Stomach (tissue), 9 donors: Measurements from ENCODE around the gene NSUN2. TPM values are rescaled to one million over a fixed set of nuclear protein-coding genes. Genes with fewer than 3 reads are reported as not detected.

Experiments
- DNase-seq, 2 donors: peaks; one replicate each; pipeline versions ENCODE4 v3.0.0 to v3.0.0-alpha.2; 2013 to 2019
- H3K27ac ChIP-seq, 5 donors: fragments of 200-600 bp in 4 of 5; sonication (generic) in 4 of 5; one replicate each; pipeline ENCODE4 v1.5.1; 2013 to 2019; ENCODE audit warnings: mild to moderate bottlenecking in 1 of 5, moderate library complexity in 1 of 5
- H3K27me3 ChIP-seq, 3 donors: fragments of 200-600 bp; sonication (generic); one replicate each; pipeline ENCODE4 v1.5.1; 2017 to 2019; ENCODE audit warnings: mixed run types in 1 of 3
- H3K36me3 ChIP-seq, 4 donors: fragments of 200-600 bp; sonication (generic); 1 replicate in 3 of 4; 2 replicates in 1 of 4; pipeline ENCODE4 v1.5.1; 2016 to 2019
- H3K4me1 ChIP-seq, 4 donors: fragments of 200-600 bp; sonication (generic); one replicate each; pipeline ENCODE4 v1.5.1; 2016 to 2019
- H3K4me3 ChIP-seq, 4 donors: fragments of 200-600 bp; sonication (generic) in 3 of 4; one replicate each; pipeline ENCODE4 v1.5.1; 2016 to 2019; ENCODE audit warnings: mild to moderate bottlenecking in 1 of 4
- H3K9me3 ChIP-seq, 4 donors: fragments of 200-600 bp; sonication (generic); one replicate each; pipeline ENCODE4 v1.5.1; 2016 to 2019
- CTCF ChIP-seq, 7 experiments: fragments of 450-650 bp in 4 of 7; fragments of 200-600 bp in 3 of 7; sonication (generic) in 3 of 7; IDR thresholded peaks; one replicate each; pipeline ENCODE4 v1.5.1; 2016 to 2019; ENCODE audit warnings: antibody characterized with exemption in 7 of 7, control low read depth in 2 of 7, mild to moderate bottlenecking in 1 of 7
- EP300 ChIP-seq: sonication (generic); formaldehyde crosslinking; IDR thresholded peaks from one replicate; pipeline ENCODE4 v1.6.1; 2017; ENCODE audit warnings: antibody characterized with exemption
- POLR2A ChIP-seq, 4 donors: fragments of 450-650 bp; IDR thresholded peaks; one replicate each; pipeline ENCODE4 v1.6.1; 2016; ENCODE audit warnings: antibody characterized with exemption in 4 of 4, control low read depth in 2 of 4, mild to moderate bottlenecking in 1 of 4, moderate library complexity in 1 of 4
- POLR2AphosphoS5 ChIP-seq, 3 donors: sonication (generic); formaldehyde crosslinking; IDR thresholded peaks; one replicate each; pipeline ENCODE4 v1.6.1; 2016; ENCODE audit warnings: antibody characterized with exemption in 3 of 3
- WGBS, 5 donors: extraction: QIAGEN DNeasy Blood & Tissue Kit in 3 of 5; methylation state at CpG; one replicate each; pipeline versions ENCODE4 v1.1.5 to v1.1.7; 2013 to 2018; 5-methylcytosine and 5-hydroxymethylcytosine counted together
- intact Hi-C: fragments of 100-400 bp; cut with DNase I; formaldehyde crosslinking; loops from one replicate; pipeline ENCODE4 v1.15.1; 2023; ENCODE audit warnings: low total_unique reads
- polyA plus RNA-seq, 3 donors: library from polyadenylated mRNA; stranded (reverse); fragments of 200-250 nt; gene quantifications; one replicate each; pipeline ENCODE4 v1.2.3, GENCODE V29; 2013
- total RNA-seq, 5 donors: library from RNA; depleted of rRNA; stranded (reverse); fragments of >200 nt; gene quantifications; one replicate each; pipeline versions ENCODE4 v1.1.0 to v1.2.3, GENCODE V29; 2014 to 2016
- donor health status: healthy with polysubstance abuse.
- donor health status: Bipolar disorder and iron deficiency.
- donor health status: healthy.

Gene NSUN2
- total and polyA plus RNA-seq, 8 donors, result 23.1 to 249 (median 40.3) TPM

DNA sequence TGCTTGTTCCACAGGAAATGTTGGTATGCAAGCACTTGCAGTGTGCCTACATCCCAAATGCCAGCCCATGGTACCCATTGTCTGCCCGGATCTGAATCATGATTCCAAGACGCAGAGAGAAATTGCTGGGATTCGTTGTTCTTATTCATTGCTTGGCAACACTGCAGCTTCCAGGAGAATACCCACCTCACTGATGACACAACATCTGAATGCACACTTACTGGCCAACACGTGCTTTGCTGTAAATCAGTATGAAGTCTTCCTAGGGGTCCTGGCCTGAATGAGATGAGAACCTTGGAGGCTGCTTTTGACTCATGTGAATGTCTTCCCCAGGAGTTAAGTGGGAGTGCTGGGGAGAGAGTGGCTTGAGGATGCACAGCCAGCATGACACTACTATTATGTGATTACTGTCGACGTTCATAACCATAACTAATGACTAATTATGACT is 12.0 kb upstream of the NSUN2 start:
- no peak for DNase-seq
- intact Hi-C loops, result no loop called here
- 96 to 99% (median 97%) methylated on average over 6 of the region's 6 CpGs for WGBS, 5 donors
- Histone ChIP-seq H3K36me3 (peaks cover 0 to 15% (median 7%) of the 10 kb centered on the region in 4 donors), H3K4me3 (no peak overlapping the region), H3K9me3 (no peaks in the 10 kb centered on the region), H3K4me1 (no peaks in the 10 kb centered on the region), H3K27me3 (no peaks in the 10 kb centered on the region), H3K27ac (no peak overlapping the region)
- no peak for TF ChIP-seq CTCF (IDR thresholded peaks at IDR 0.05)
- TF ChIP-seq POLR2AphosphoS5 (IDR thresholded peaks at IDR 0.05), result no peak
- no peak for TF ChIP-seq EP300
- no peak for TF ChIP-seq POLR2A (IDR thresholded peaks at IDR 0.05)

GRCh38 chr5:6642655-6643054 is 9.8 kb upstream of the NSUN2 start:
- peaks cover 0 to 15% (median 6%) of the 10 kb centered on the region in 4 donors for H3K36me3 ChIP-seq
- no peak overlapping the region for H3K4me3 ChIP-seq
- H3K27ac ChIP-seq, result no peak overlapping the region
- intact Hi-C loops, result no loop called here
- TF ChIP-seq CTCF (IDR thresholded peaks at IDR 0.05) (no peak), POLR2A (IDR thresholded peaks at IDR 0.05) (no peak), EP300 (no peak), POLR2AphosphoS5 (IDR thresholded peaks at IDR 0.05) (no peak)
- DNase-seq, result no peak
- whole genome bisulfite sequencing, 5 donors, result 70 to 92% (median 87%) methylated on average over 1 of the region's 1 CpG
- H3K9me3 ChIP-seq, result no peaks in the 10 kb centered on the region
- H3K27me3 ChIP-seq, result no peaks in the 10 kb centered on the region
- H3K4me1 ChIP-seq, result peaks cover 0 to 5% (median 0%) of the 10 kb centered on the region in 4 donors

DNA sequence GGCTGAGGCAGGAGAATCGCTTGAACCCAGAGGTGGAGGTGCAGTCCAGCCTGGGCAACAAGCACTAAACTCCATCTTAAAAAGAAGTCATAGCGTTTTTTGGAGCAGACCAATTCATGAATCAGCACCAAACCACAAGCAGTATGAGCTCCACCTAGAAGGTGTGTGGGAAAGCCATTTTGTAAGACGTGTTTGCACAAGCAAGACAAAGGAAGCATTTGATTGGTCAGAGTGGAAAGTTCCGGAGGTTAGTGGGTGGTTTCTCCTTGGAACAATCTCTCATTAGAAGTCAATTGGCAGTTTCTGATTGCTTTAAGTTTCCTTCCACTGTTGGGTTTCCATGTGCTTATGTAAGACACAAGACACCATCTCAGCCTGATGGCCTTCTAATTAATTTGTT is 5.4 kb upstream of the NSUN2 start:
- Histone ChIP-seq H3K27ac (no peak overlapping the region), H3K9me3 (no peaks in the 10 kb centered on the region), H3K4me1 (peaks cover 14 to 37% (median 30%) of the 10 kb centered on the region in 4 donors), H3K4me3 (no peak overlapping the region), H3K27me3 (no peaks in the 10 kb centered on the region), H3K36me3 (no peaks in the 10 kb centered on the region)
- no peak for TF ChIP-seq POLR2A (IDR thresholded peaks at IDR 0.05)
- TF ChIP-seq CTCF (IDR thresholded peaks at IDR 0.05), result no peak
- no peak for TF ChIP-seq POLR2AphosphoS5 (IDR thresholded peaks at IDR 0.05)
- TF ChIP-seq EP300, result no peak
- intact Hi-C loops, result loop anchor here (10.0 kb wide), 1 partner anchor 107 kb away; no protein-coding TSS in a partner anchor
- 65 to 91% (median 82%) methylated on average over 4 of the region's 4 CpGs for WGBS, 5 donors
- peak in 1 of 2 donors; percentile 13 for DNase-seq

- Histone ChIP-seq H3K27ac (no peak overlapping the region), H3K36me3 (no peaks in the 10 kb centered on the region), H3K4me3 (no peak overlapping the region), H3K9me3 (no peaks in the 10 kb centered on the region), H3K4me1 (peaks cover 14 to 37% (median 31%) of the 10 kb centered on the region in 4 donors), H3K27me3 (no peaks in the 10 kb centered on the region)
- no peak for DNase-seq
- no peak for TF ChIP-seq POLR2AphosphoS5 (IDR thresholded peaks at IDR 0.05)
- no peak for TF ChIP-seq CTCF (IDR thresholded peaks at IDR 0.05)
- TF ChIP-seq POLR2A (IDR thresholded peaks at IDR 0.05), result no peak
- no peak for TF ChIP-seq EP300
- WGBS, 5 donors, result 78 to 91% (median 87%) methylated on average over 6 of the region's 6 CpGs
- intact Hi-C loops, result loop anchor here (10.0 kb wide), 1 partner anchor 107 kb away; no protein-coding TSS in a partner anchor
Measured at GRCh38 chr5:6637590-6637989, 4.7 kb upstream of the NSUN2 start.
